ENCODE results near the gene SAFB.
A peak's percentile ranks its signal among the peaks of the same experiment; 100 is the strongest.

The SAFB gene

GRCh38 chr19:5622465-5623396, at the start of gene SAFB, which contains the start of gene SAFB2:
Gene SAFB, plus strand, starts transcription at chr19:5623083. Its CDS starts 123 bp downstream, at chr19:5623206.
Gene SAFB2, minus strand, starts transcription at chr19:5622776. Its CDS starts 61 bp downstream, at chr19:5622715.
- peak; percentile 95 for DNase-seq

GRCh38 chr19:5575590-5575989, 47.3 kb upstream of the SAFB start:
- no peak for DNase-seq

- peak; percentile 8 for DNase-seq
Observed at GRCh38 chr19:5578097-5578846, 44.6 kb upstream of the SAFB start.

- no peak for DNase-seq
Observed at GRCh38 chr19:5579286-5579685, 43.6 kb upstream of the SAFB start.

- no peak for DNase-seq
Observed at GRCh38 chr19:5579697-5580096, 43.2 kb upstream of the SAFB start.

GRCh38 chr19:5580161-5580571, 42.7 kb upstream of the SAFB start:
- DNase-seq, result no peak

- DNase-seq, result no peak
Observed at GRCh38 chr19:5585461-5586299, 37.2 kb upstream of the SAFB start.

GRCh38 chr19:5586300-5587070, 36.4 kb upstream of the SAFB start:
- no peak for DNase-seq

GRCh38 chr19:5587071-5587455, 35.8 kb upstream of the SAFB start:
- no peak for DNase-seq

GRCh38 chr19:5587661-5588060, 35.2 kb upstream of the SAFB start:
- no peak for DNase-seq

- DNase-seq, result no peak
Observed at GRCh38 chr19:5588441-5588840, 34.4 kb upstream of the SAFB start.

GRCh38 chr19:5588906-5589676, 33.8 kb upstream of the SAFB start:
- DNase-seq, result no peak

GRCh38 chr19:5590151-5590864, 32.6 kb upstream of the SAFB start:
- DNase-seq, result no peak

GRCh38 chr19:5590865-5591154, 32.1 kb upstream of the SAFB start:
- DNase-seq, result no peak

GRCh38 chr19:5591476-5591875, 31.4 kb upstream of the SAFB start:
- DNase-seq, result no peak

GRCh38 chr19:5592531-5593342, 30.1 kb upstream of the SAFB start:
- no peak for DNase-seq

- no peak for DNase-seq
Observed at GRCh38 chr19:5593343-5594255, 29.3 kb upstream of the SAFB start.

GRCh38 chr19:5594521-5594950, 28.3 kb upstream of the SAFB start:
- DNase-seq, result no peak

GRCh38 chr19:5595129-5595528, 27.8 kb upstream of the SAFB start:
- no peak for DNase-seq
